AG20443 (cell line): ENCODE data around the gene BOK.
"Not testable (repeated sequence)": the region's sequence is repeated elsewhere in the genome, so short reads cannot be mapped to it uniquely, and the experiment has no call there.

Experiments
- DNase-seq: peaks from one replicate; pipeline ENCODE4 v3.0.0; 2012; ENCODE audit warnings: low spot score, mixed read lengths

The BOK gene

DNA sequence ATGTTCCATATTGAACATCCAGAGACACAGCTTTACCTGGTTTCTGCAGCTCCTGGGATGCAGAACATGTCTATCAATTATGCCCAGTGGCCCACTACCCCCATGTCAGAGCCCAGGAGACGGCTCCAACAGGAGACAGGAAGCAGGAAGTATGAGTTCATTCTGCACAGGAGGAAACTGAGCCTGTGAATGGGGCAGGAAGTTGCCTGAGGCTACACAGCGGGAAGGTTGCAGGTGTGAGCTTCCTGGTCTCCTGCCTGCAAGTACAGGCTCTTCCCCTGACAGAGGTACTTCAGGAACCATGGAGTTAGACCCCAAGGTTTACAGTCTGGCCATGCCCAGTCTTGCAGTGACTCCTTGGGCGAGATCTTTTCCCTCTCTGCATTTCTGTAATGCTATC is 2.8 kb upstream of the BOK start:
- DNase-seq, result no peak

DNA sequence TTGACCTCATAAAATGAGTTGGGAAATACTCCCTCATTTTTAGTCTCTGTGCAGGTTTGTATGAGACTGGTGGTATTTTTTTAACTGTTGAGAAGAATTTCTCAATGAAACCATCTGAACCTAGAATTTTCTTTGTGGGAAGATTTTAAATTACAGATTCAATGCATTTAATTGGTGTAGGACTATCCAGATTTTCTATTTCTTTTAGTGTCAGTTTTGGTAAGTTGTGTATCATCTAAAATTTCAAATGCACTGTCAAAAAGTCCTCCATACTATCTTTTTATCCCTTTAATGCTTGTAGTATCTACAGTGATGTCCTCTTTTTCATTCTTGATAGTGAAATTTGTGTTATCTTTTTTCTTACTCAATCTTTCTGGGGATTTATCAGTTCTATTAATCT is 1.8 kb upstream of the BOK start:
- no peak for DNase-seq

DNA sequence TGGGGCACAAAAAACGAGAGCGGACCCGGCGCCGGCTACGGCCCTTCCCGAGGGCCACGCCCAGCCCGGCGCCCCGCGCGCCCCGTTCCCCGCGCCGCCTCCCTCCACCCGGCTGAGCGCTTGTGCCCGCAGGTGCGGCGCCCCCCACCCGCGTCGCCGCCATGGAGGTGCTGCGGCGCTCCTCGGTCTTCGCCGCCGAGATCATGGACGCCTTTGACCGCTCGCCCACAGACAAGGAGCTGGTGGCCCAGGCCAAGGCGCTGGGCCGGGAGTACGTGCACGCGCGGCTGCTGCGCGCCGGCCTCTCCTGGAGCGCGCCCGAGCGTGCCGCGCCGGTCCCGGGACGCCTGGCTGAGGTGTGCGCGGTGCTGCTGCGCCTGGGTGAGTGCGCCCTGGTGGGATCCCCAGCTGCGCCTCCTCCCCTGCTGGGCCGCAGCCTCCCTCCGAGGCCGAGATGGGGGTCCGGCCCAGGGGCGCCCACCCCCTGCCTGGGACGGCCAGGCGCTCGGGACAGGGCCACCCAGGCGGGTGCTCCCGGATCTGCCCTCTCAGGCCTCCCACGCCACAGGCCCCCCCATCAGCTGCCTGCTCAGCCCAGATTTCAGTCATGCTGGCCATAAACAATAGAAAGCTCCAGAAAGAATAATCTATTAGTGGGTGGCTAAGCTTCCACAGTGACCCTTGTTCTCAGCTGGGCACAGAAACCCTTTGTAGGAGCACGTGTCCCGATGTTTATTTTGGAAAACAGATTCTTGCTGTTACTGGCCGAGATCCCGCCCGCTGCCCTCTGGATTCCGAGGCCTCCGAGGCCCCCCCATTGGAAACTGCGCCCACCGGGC is 997 bp downstream of the BOK start:
- peak; percentile 77 for DNase-seq

DNA sequence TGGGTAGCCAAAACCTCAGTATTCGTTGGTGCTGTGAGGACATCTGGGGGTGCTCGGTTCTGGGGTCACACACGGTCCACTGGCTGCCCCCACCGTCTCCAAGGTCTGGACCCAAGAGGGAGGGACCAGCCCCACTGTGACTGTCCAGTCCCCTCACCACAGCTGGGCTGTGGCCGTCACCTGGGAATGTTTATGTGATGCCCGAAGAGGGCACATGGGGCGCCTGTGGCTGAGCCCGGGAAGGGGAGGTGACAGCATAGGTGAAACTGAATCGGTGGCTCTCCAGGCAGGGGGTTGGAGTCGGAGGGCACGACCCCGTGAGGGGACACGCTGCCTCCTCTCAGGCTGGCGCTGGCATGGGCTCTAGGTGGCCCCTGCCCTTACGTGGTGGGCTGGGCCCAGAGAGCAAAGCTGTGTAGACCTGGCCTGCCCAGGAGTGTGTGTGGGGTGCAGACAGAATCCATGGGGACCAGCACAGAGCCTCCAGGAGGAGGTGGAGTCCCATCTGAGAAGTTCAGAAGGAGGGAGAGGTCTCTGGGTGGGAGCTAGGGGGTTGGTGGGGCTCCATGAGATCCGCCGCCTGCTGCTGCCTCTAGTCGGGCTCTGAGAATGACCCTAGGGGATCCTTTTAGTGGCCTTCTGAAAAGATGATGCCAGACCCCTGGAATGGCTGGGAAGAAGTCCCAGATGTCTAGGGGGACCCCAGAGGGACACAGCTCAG is 1.8 kb downstream of the BOK start:
- no peak for DNase-seq

DNA sequence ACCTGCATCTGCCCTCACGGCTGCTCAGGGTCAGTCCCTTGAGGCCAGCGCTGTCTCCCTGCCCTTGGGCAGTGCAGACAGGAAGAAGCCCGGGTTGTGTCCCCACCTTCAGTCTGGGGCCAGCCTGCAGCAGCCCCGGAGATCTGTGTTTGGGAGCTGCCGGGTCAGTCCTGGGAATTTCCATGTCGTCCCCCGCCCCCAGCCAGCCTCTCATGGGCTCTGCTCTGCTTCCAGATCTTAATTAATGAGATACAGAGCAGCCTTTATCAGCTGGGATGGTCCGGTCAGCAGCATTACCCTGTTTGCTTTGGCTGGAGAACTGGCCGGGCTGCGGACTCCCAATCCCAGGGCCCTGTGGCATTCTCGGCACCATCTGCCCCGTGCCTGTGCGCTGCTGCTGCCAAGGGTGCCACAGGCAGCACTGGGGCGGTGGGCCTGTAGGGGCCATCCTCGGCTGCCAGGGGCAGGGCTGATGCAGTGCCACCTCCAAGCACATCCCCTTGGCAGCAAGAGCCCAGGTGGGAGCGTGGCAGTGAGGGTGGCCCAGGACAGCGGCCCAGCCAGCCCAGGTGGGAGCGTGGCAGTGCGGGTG is 2.4 kb downstream of the BOK start:
- DNase-seq, result no peak

DNA sequence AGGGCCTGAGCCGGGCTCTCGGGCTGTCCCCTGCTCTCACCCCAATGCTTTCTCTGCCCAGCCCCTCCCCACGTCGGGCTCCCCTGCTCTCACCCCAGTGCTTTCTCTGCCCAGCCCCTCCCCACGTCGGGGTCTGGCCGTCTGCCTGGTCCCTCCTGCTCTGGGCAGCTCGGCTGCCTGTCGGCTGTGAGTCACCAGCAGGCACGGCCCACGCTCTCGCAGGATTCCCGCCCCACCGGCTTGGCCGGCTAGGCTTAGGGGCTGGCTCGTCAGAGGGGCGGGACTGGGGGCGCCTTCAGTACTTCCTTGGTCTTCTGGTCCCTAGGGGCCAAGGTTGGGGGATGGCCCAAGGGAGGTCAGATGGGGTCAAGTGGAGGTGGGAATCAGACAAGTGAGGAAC is 3.3 kb downstream of the BOK start:
- DNase-seq, result peak; percentile 94

DNA sequence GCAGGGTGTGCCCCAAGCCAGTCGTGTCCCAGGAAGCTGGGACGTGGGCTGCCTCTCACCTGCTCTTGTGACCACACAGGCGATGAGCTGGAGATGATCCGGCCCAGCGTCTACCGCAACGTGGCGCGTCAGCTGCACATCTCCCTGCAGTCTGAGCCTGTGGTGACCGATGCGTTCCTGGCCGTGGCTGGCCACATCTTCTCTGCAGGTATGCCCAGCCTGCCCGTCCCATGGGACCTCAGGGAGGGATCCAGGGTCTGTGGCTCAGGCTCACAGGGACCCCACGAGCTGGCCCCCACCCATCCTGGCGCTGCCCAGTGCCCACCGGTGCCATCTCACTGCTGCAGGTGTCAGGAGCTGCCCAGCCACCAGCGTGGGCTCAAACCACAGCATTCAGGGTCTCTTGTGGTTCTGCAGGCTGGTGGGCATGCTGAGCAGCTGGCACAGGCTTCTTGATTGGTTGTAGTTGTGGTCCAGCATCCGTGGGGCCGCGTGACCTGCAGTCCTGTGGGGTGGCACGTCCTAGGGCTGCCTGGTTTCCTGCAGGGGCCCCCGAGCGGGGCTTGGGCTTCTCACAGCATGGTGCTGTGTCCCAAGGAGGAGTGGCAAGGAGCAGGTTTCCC is 3.8 kb downstream of the BOK start:
- no peak for DNase-seq

DNA sequence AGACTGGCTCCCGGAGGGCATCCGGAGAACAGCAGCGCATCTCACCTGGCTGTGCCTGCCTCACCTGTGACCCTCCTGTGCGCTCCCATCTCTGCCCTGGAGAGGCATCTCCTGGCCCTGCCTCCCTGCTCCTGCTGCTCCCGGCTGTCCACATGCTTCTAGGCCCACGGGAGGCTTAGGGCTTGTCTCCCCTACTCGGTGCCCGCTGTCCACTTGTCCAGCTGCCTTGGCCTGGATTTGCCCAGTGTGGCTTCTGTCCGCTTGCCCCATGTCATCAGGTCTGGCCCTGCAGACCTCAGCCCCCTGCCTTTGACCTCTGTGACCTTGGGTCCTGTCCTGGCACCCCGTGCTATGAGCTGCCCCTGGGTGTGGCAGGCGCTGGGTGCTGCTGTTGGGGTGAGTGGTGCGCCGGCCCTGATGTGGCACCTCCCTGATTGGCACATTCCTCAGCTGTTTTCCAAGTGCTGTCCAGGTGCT is 4.5 kb downstream of the BOK start:
- no peak for DNase-seq

DNA sequence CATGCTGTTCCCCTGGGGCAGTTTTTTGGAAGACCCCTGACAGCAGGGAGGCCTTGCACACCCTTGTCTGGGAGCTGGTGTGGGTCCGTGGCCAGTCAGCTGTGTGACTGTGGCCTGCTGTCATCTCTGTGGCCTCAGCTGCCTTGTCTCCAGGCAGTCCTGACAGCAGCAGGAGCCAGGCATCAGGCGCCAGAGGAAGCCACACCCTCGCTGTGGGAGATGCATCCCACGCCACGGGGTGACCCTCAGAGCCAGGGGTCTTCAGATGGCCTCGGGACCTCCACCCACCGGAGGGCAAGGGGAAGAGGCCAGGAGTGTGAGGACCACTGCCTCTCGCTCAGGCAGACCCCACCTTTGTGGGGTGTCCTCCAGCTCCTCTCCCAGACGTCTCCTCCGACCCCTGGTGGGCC is 5.0 kb downstream of the BOK start:
- no peak for DNase-seq

DNA sequence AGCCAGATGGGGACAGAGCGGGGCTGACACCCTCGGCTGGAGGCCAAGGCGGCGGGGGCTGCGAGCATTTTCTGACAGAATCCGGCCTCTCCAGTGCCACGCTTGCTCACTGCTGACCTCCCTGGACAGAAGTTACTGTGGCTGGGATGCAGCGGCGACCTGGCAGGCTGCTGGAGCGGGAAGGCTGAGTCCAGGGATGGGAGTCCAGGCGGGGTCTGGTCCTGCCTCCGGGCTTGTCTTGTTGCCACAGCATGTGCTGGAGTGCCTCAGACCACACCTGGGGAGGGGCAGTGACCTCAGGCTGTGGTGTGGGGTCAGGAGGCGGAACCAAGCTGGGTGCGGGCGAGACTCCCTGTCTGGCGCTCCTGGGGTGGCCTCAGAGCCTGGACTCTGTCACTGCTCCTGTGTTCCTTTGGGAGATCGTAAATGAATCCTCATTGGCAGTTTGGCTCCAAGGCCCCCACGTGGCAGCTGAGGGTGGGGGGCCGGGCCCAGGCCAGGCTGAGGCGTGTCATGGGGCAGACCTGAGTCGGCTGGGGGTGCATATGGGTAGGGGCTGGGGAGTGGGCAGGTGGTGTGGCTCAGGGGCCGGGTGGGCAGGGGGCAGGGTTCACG is 5.5 kb downstream of the BOK start:
- no peak for DNase-seq

DNA sequence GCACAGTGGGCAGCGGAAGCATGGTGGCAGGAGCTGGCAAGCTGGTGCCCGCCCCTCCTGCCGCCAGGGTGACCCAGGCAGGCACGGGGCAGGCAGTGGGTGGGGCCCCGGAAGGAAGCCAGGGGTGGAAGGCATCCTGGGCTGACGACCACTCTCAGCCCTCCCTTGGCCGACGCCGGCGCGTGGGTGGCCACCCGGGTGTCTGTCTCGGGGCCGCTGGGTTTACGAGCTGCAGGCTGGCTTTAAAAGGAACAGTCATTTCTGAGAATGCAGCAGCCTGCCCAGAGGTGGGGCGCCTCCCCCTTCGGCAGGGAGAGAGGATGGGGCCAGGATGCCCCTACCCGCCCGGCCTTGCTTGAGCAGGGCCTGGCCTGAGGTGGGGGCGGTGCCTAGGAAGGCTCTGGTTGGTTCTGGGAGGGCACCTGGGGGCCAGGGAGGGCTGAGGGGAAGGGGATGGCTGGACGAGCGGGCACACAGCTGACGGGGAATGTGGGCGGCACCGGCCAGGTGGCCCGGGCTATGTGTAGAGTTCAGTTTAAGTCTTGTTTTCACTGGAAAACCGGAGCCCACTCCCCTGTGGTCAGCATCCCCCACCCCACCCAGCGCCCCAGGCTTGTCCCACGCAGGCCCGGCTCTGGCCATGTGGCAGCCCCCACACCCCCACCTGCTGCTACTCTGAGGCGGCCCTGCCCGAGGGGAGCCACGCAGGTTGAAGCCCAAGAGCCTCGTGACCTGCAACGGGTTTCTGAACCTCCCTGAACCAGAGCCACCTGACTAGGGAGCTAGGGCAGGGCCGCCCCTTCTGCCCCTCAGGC is 6.3 kb downstream of the BOK start:
- DNase-seq, result no peak

DNA sequence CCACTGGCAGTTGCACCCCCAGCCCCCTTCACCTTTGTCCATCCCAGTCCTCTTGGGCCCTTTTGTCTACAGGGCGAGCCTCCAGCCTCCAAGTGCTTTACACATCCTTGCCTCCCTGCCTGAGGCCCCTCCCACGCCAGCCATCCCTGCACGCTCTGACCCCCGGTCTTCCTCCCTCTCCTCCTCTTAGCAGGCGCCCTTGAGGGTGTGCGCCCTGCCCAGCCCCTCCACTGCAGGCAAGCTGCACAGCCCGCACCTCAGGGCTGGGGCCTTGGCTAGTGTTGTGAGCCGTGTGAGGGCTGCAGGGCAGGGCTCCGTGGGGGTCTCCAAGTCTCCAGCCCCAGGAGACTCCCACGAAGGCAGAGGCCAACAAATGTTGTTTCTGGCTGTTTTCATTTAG is 6.9 kb downstream of the BOK start:
- DNase-seq, result no peak

DNA sequence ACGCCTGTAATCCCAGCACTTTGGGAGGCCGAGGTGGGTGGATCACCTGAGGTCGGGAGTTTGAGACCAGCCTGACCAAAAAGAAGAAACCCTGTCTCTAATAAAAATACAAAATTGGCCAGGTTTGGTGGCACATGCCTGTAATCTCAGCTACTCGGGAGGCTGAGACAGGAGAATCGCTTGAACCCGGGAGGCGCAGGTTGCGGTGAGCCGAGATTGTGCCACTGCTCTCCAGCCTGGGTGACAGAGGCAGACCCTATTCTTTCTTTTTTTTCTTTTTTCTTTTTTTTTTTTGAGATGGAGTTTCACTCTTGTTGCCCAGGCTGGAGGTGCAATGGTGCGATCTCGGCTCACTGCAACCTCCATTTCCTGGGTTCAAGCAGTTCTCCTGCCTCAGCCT is 7.5 kb downstream of the BOK start:
- not testable (repeated sequence) for DNase-seq

DNA sequence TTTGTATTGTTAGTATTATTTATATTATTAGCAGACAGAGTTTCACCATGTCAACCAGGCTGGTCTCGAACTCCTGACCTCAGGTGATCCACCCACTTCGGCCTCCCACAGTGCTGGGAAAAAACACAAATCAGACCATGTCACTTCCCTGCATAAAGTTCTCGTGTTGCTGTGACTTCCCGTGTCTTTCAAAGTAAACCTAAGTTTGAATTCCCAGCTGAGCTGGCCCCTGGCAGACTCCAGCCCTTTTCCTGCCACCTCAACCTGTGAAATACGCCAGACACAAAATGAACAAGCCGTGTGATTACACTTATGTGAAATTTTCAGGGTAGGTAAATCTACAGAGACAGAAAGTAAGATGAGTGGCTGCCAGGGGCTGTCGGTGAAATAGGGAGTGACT is 7.9 kb downstream of the BOK start:
- DNase-seq, result no peak

DNA sequence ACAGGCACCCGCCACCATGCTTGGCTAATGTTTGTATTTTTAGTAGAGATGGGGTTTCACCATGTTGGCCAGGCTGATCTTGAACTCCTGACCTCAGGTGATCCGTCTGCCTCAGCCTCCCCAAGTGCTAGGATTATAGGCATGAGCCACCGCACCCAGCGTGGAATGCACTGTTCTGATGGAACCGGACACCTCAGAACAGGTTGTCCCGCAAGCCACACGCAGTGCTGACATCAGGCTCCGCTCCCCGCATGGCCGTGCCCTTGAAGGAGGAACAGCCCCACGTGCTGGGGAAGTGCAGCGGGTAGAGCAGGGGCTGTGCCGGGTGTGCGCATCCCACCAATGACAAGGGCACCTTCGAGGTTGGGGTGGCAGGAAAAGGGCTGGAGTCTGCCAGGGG is 8.7 kb downstream of the BOK start:
- not testable (repeated sequence) for DNase-seq

DNA sequence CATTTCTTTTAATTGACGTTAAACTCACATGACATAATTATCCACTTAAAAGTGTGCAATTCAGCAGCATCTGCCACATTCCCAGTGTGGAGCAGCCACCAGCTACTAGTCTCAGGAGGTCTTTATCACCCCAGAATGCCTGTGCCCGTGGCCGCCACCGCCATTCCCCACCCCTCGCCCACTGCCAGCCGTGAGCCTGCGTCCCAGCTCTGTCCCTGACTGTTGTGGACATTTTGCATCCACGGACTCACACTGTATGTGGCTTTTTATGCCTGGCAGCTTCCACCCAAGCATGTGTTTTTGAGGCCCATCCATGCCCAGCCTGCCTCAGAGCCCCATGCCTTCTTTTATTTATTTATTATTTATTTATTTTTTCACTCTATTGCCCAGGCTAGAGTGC is 9.2 kb downstream of the BOK start:
- no peak for DNase-seq

DNA sequence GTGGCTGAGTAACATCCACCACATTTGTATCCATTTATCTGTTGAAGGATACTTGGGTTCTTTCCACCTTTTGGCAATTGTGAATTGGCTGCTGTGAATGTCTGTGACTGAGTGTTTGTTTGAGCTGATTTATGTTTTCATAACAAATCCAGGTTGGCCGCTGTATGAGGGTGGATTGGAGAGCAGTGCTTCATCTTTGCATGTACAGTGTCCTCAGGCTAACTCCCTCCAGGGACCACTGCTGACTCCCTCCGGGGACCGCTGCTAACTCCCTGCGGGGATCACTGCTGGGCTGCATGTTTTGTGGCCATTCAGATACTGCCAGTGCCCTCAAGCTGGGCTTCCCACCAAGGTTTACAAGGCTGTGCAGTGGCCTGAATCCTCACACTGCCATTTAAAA is 10.2 kb downstream of the BOK start:
- DNase-seq, result no peak

DNA sequence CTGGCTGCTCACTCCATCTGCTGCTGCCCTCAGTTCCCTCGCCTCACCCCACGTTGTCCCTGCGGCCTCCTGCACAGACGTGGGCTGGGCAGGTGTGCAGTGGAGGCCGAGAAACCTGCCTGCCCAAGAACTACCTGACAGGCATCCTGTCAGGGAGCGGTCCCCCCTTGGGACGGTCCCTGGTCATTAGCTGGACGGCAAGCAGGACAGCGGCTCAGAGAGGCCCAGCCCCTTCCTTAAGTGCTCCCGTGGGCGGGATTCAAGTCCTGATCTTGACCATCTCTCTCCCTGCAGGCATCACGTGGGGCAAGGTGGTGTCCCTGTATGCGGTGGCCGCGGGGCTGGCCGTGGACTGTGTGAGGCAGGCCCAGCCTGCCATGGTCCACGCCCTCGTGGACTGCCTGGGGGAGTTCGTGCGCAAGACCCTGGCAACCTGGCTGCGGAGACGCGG is 11.3 kb downstream of the BOK start:
- DNase-seq, result no peak

DNA sequence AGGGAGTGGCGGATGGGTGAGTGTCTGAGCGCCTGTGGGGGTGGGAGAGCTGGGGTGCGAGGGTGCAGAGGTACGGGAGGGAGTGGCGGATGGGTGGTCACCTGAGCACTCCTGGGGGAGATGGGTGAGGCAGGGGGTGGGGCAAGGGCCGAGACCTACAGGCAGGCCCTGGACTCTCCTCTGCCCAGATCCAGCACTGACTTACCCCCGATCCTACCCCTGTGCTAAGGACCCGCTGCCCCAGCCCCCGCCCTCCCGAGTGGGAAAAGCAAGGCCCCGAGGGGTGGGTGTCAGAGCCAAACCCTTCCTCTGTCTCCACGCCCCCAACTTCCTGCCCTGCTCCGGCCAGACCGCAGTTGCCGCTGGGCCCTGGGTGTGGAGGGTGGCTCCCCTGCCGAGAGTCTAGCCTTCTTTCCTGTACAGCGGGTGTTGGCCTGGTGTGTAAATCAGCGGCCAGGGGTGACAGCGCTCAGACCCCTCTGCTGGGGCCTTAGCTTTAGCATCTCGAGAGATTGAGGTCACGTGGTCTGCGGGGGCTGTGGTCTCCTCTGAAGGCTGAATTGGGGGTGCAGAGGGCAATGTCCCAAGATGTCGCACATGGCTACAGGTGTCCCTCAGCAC is 12.5 kb downstream of the BOK start:
- no peak for DNase-seq

DNA sequence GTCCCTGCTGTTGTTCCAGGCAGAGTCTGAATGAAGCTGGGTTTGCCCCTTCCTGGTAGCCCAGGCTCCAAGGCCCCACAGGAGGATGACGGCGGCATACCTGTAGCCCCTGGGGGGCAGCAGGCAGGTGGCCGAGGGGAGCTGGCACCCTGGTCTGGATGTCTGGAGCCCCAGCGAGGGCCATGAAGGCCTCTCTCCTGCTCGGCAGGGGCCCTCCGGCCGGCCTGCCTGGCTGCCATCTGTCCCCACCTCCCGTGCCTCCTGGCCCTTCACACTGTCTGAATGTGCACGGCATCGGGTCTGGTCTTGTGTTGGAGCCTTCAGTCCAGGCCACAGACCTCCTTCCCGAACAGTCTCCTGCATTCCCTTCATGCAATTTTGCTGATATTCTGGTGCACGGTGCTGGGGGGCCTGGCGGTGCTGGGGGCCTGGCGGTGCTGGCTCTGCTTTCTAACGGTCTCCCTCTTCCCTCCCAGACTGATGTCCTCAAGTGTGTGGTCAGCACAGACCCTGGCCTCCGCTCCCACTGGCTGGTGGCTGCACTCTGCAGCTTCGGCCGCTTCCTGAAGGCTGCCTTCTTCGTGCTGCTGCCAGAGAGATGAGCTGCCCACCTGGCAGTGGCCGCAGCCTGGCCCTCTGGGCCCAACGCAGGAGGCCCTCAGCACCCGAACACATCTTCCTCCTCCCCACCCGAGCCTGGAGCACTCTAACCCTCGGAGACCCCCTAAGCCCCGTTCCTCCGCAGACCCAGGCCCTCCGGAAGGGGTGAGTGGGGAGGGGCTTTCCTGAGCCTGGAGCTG is 13.5 kb downstream of the BOK start:
- DNase-seq, result no peak
